ENCODE data around the gene HBA2. TPM values are rescaled to one million over a fixed set of nuclear protein-coding genes. Genes with fewer than 3 reads are reported as not detected.
"Not testable (repeated sequence)": the region's sequence is repeated elsewhere in the genome, so short reads cannot be mapped to it uniquely, and the experiment has no call there.

HBA2 gene
- total RNA-seq, 2 experiments from 2014 or later, result not detected

- CTCF ChIA-PET, POLR2A ChIA-PET: not testable (repeated sequence)
Observed at GRCh38 chr16:153550-154216, 19.0 kb upstream of the HBA2 start.

GRCh38 chr16:154217-155030 is 18.3 kb upstream of the HBA2 start:
- CTCF ChIA-PET, result no interaction called here
- POLR2A ChIA-PET, result no interaction called here

- CTCF ChIA-PET, result no interaction called here
- POLR2A ChIA-PET, result no interaction called here
Observed at GRCh38 chr16:155031-155398, 17.7 kb upstream of the HBA2 start.

- POLR2A ChIA-PET, result no interaction called here
- CTCF ChIA-PET, result no interaction called here
Observed at GRCh38 chr16:159136-159849, 13.4 kb upstream of the HBA2 start.

GRCh38 chr16:160242-160641 is 12.4 kb upstream of the HBA2 start:
- CTCF ChIA-PET, POLR2A ChIA-PET: not testable (repeated sequence)

- POLR2A ChIA-PET, result no interaction called here
- CTCF ChIA-PET, result no interaction called here
Observed at GRCh38 chr16:160691-161190, 11.9 kb upstream of the HBA2 start.

- POLR2A ChIA-PET, result no interaction called here
- CTCF ChIA-PET, result no interaction called here
Observed at GRCh38 chr16:162271-162991, 10.2 kb upstream of the HBA2 start.

GRCh38 chr16:163139-163538 is 9.5 kb upstream of the HBA2 start:
- CTCF ChIA-PET, POLR2A ChIA-PET: not testable (repeated sequence)

GRCh38 chr16:163696-164095 is 9.0 kb upstream of the HBA2 start:
- POLR2A ChIA-PET, result not testable (repeated sequence)

GRCh38 chr16:164134-164823 is 8.4 kb upstream of the HBA2 start:
- POLR2A ChIA-PET, CTCF ChIA-PET: not testable (repeated sequence)

More at GRCh38 chr16:163696-164095, 9.0 kb upstream of the HBA2 start:
- CTCF ChIA-PET, result not testable (repeated sequence)

- ChIA-PET POLR2A (no interaction called here), CTCF (interaction anchor here (0.7 kb wide), 1 partner anchor 58 kb away, joined by 3 read pairs; no protein-coding TSS in a partner anchor)
Observed at GRCh38 chr16:164827-165538, 7.7 kb upstream of the HBA2 start.

- ChIA-PET POLR2A (interaction anchor here (0.6 kb wide), 1 partner anchor 14 kb away, joined by 3 read pairs; no protein-coding TSS in a partner anchor), CTCF (interaction anchor here (0.6 to 0.7 kb wide), 2 partner anchors 58 to 59 kb away, joined by 3 read pairs; no protein-coding TSS in a partner anchor)
Observed at GRCh38 chr16:165539-166374, 6.9 kb upstream of the HBA2 start, which contains the start of gene HBM. Gene HBM (plus strand): TSS chr16:165978. CDS start chr16:165998, 20 bp downstream.

- CTCF ChIA-PET, result interaction anchor here (0.6 to 2.0 kb wide), 3 partner anchors 14 to 57 kb away, joined by 3 to 6 read pairs (median 3); partner anchors contain the start of gene HBQ1
- POLR2A ChIA-PET, result no interaction called here
Observed at GRCh38 chr16:166375-167121, 6.1 kb upstream of the HBA2 start.

GRCh38 chr16:167122-167690 is 5.5 kb upstream of the HBA2 start:
- ChIA-PET POLR2A (interaction anchor here (0.5 kb wide), 1 partner anchor 63 kb away, joined by 3 read pairs; no protein-coding TSS in a partner anchor), CTCF (interaction anchor here (0.7 to 2.0 kb wide), 3 partner anchors 13 to 195 kb away, joined by 3 to 6 read pairs (median 4); partner anchors contain the start of gene HBQ1)

GRCh38 chr16:168424-168823 is 4.3 kb upstream of the HBA2 start:
- ChIA-PET POLR2A (no interaction called here), CTCF (interaction anchor here (1.5 to 2.0 kb wide), 2 partner anchors 12 to 194 kb away, joined by 4 to 6 read pairs; partner anchors contain the start of gene HBQ1)

- ChIA-PET CTCF (no interaction called here), POLR2A (no interaction called here)
Observed at GRCh38 chr16:169014-169413, 3.7 kb upstream of the HBA2 start.

Data from activated CD8-positive, alpha-beta memory T cell treated with anti-CD3 and anti-CD28 coated beads for 36 hours (primary cell).